ENCODE measurements around the gene MSANTD2.

- TF ChIP-seq TAF1 (conservative IDR thresholded peaks at IDR 0.05) (no peak), JUND (IDR thresholded peaks at IDR 0.05) (no peak), REST (IDR thresholded peaks at IDR 0.05) (no peak), GABPA (IDR thresholded peaks at IDR 0.05 in 1 of 2, conservative IDR thresholded peaks at IDR 0.05 in 1 of 2) (no peak), RAD21 (IDR thresholded peaks at IDR 0.05) (no peak)
- TF ChIP-seq, protein P1, sequence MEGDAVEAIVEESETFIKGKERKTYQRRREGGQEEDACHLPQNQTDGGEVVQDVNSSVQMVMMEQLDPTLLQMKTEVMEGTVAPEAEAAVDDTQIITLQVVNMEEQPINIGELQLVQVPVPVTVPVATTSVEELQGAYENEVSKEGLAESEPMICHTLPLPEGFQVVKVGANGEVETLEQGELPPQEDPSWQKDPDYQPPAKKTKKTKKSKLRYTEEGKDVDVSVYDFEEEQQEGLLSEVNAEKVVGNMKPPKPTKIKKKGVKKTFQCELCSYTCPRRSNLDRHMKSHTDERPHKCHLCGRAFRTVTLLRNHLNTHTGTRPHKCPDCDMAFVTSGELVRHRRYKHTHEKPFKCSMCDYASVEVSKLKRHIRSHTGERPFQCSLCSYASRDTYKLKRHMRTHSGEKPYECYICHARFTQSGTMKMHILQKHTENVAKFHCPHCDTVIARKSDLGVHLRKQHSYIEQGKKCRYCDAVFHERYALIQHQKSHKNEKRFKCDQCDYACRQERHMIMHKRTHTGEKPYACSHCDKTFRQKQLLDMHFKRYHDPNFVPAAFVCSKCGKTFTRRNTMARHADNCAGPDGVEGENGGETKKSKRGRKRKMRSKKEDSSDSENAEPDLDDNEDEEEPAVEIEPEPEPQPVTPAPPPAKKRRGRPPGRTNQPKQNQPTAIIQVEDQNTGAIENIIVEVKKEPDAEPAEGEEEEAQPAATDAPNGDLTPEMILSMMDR (IDR thresholded peaks at IDR 0.05; ENCODE audit: low read depth, low read length, missing input control): no peak
These were observed 82.2 kb downstream of the MSANTD2 start for GRCh38 chr11:124717786-124718651.

Data from liver (tissue), 3 donors.